ENCODE results near the gene ADCY2. TPM values are rescaled to one million over a fixed set of nuclear protein-coding genes. Genes with fewer than 3 reads are reported as not detected.

The ADCY2 gene
- total RNA-seq, 4 donors from 2014 or later = 0.19 to 2.7 (median 0.59) TPM; not detected in 1

- Histone ChIP-seq H3K27ac (no peak overlapping the region), H3K9me3 (peaks cover 0 to 7% (median 0%) of the 10 kb centered on the region in 3 donors), H3K27me3 (no peaks in the 10 kb centered on the region), H3K4me3 (no peak overlapping the region), H3K4me1 (no peaks in the 10 kb centered on the region), H3K36me3 (no peaks in the 10 kb centered on the region)
- DNase-seq = no peak
- WGBS, 2 donors = 47 to 65% methylated on average over 5 of the region's 5 CpGs
- TF ChIP-seq CTCF (IDR thresholded peaks at IDR 0.05) (no peak), POLR2A (IDR thresholded peaks at IDR 0.05) (no peak)
- intact Hi-C loops (cut with DNase I) = no loop called here
Measured at GRCh38 chr5:7705261-7705660, 309.3 kb downstream of the ADCY2 start.

GRCh38 chr5:7705736-7706135 is 309.8 kb downstream of the ADCY2 start:
- intact Hi-C loops (cut with DNase I) = no loop called here
- peaks cover 0 to 7% (median 0%) of the 10 kb centered on the region in 3 donors for H3K9me3 ChIP-seq
- no peaks in the 10 kb centered on the region for H3K4me1 ChIP-seq
- no peak overlapping the region for H3K27ac ChIP-seq
- no peaks in the 10 kb centered on the region for H3K27me3 ChIP-seq
- TF ChIP-seq POLR2A (IDR thresholded peaks at IDR 0.05) (no peak), CTCF (IDR thresholded peaks at IDR 0.05) (no peak)
- 85 to 89% methylated on average over 6 of the region's 6 CpGs for WGBS, 2 donors
- no peaks in the 10 kb centered on the region for H3K36me3 ChIP-seq
- no peak overlapping the region for H3K4me3 ChIP-seq
- no peak for DNase-seq

GRCh38 chr5:7706256-7706655 is 310.3 kb downstream of the ADCY2 start:
- H3K9me3 ChIP-seq = peaks cover 0 to 7% (median 0%) of the 10 kb centered on the region in 3 donors
- no peaks in the 10 kb centered on the region for H3K27me3 ChIP-seq
- intact Hi-C loops (cut with DNase I) = no loop called here
- no peak overlapping the region for H3K27ac ChIP-seq
- H3K4me3 ChIP-seq = no peak overlapping the region
- no peak for TF ChIP-seq POLR2A (IDR thresholded peaks at IDR 0.05)
- no peak for TF ChIP-seq CTCF (IDR thresholded peaks at IDR 0.05)
- WGBS, 2 donors = 54 to 59% methylated on average over 4 of the region's 4 CpGs
- no peaks in the 10 kb centered on the region for H3K36me3 ChIP-seq
- H3K4me1 ChIP-seq = no peaks in the 10 kb centered on the region
- DNase-seq = no peak

- Histone ChIP-seq H3K27ac (no peak overlapping the region), H3K4me3 (no peak overlapping the region), H3K36me3 (no peaks in the 10 kb centered on the region), H3K27me3 (no peaks in the 10 kb centered on the region), H3K4me1 (no peaks in the 10 kb centered on the region), H3K9me3 (no peaks in the 10 kb centered on the region)
- intact Hi-C loops (cut with DNase I) = no loop called here
- TF ChIP-seq CTCF (IDR thresholded peaks at IDR 0.05) (no peak), POLR2A (IDR thresholded peaks at IDR 0.05) (no peak)
- WGBS, 2 donors = 73% methylated on average over 6 of the region's 6 CpGs
- DNase-seq = no peak
Measured at GRCh38 chr5:7714119-7714518, 318.2 kb downstream of the ADCY2 start.

GRCh38 chr5:7714697-7715096 is 318.8 kb downstream of the ADCY2 start:
- no peak overlapping the region for H3K4me3 ChIP-seq
- no peaks in the 10 kb centered on the region for H3K27me3 ChIP-seq
- H3K9me3 ChIP-seq = no peaks in the 10 kb centered on the region
- no peaks in the 10 kb centered on the region for H3K36me3 ChIP-seq
- intact Hi-C loops (cut with DNase I) = no loop called here
- no peaks in the 10 kb centered on the region for H3K4me1 ChIP-seq
- H3K27ac ChIP-seq = no peak overlapping the region
- TF ChIP-seq POLR2A (IDR thresholded peaks at IDR 0.05) (no peak), CTCF (IDR thresholded peaks at IDR 0.05) (no peak)
- DNase-seq = no peak

All from esophagus squamous epithelium (tissue), 5 donors.